HG02885 (cell line): Measurements from ENCODE around the gene BNC2.

Experiments
- ATAC-seq: cut with Tn5 transposase; IDR thresholded peaks from one replicate; pipeline ENCODE4 v1.9.1; 2021; ENCODE audit warnings: mild to moderate bottlenecking; ENCODE audit not compliant: unreplicated experiment, poor library complexity

The BNC2 gene

DNA sequence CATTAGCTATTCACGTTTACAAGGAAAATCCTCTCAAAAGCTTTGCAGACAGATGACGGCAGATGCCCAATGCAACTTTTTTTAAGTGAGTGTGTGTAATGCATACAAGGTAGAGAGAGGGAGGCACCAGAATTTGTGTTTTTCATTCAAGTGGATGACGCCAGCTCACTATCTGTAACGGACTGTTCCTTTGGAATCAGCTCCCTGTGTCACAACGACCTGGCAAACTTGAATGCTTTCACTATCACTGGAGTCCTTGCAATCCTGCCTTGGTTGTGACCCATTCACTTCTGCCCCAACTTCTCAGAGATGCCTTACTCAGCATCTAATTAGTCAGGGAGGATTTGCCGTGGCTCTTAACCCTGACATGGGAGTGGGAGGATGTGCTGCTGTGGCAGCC, 148.5 kb downstream of the BNC2 start:
- ATAC-seq: no peak

DNA sequence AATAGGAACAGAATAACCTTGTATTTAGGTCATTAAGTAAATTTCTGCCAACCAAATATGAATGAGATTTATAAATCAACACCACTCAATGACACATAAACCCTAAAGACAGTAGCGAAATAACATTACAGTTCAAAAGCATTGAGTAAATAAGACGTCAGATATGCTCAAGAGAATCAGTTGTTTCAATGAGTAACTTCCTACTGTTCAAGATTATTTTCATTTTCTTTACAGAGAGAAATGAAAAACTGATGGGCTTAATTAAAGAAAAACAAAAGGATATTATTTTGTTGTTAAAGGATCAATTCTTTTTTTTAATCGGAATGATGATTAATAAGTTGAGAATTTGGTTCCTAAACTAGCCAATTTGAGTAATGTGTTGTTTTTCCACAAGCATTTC, 150.1 kb downstream of the BNC2 start:
- no peak for ATAC-seq

DNA sequence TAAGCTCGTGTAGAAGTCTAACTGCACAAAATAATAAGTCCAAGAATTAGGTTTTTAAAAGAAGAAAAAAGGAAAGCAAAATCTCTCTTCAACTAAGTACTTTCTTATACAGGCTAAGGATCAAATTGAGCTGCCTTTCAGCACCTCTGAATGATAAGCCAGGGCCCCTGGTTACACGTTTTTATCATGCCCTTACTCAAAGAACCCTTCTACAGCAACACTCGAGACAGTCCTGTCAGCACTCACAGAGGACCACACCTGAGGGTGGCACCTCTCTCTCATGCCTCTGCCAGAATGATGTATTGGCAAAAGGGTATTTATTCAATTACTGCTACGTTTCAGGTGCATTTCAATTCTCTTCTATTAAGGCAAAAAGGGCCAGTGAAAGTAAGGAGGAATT, 150.5 kb downstream of the BNC2 start:
- no peak for ATAC-seq

DNA sequence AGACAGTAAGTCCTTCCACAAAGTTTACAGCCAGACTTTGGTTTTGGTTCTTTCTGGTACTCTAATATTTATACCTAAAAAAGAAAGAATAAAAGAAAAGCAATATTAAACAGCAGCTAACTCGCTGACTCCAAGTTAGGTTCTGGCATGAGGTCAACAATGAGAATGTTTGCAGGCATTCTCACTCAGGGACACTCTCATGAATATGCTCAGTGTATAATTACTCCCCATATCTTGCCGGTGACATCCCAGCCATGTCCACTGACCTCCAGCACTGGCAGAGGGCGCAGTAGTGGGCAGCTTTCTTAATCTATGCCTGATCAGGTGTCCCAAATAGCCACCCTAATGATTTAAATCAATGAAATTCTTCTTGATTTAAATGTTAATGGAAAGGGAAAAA, 151.5 kb downstream of the BNC2 start:
- ATAC-seq: no peak

DNA sequence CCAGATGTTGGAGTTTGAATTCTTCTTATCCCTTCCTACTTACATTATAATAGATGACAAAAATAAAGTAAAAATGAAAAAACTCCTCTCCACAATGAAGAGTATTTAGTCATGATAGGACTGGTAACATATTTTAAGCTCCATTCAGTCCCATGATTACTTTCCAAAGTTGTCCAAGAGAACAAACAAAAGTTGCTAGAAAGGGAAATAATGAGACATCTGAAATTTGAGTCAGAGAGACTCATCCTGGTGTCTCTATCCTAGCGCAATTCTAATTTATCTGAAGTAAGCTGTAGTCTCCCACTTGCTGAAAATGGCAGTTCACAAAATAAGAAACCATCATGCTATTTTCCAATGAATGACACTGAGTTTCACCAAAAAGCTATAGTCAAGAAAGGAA, 152.2 kb downstream of the BNC2 start:
- ATAC-seq: no peak

DNA sequence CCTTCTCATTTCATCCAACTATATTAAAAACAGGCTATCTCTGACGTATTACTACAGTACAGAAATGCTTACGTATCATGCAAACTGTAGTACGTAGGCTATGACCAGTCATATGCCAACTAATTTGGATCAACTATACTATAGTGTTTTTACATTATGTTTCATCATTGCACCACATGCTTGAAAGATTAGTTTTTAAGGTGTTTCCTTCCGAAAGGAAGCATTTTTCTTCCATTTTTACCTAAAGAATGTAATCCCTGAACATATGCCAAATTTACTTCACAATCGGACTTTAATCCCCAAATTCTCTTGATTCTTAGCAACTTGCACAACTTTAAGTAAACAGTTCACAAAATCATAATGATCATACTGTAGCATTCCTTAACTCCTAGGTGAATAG, 153.9 kb downstream of the BNC2 start:
- ATAC-seq: no peak

DNA sequence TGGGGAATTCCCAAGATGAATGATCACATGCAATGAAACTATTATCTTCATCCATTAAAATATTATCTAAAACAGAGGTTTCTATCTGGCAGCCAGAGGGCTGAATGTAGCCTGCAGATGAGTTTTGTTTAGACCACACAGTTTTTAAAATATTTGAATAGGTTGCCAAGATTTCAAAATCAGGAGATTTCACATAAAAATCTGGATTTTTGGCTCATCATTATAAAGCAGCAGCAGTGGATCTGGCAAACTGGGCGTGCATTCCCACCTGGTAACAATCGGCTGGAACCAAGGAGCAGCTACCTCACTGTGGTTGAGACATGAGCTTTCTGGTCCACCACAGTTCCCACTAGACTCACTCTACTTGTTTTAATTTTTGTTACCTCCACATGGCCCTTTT, 155.1 kb downstream of the BNC2 start:
- ATAC-seq: no peak

DNA sequence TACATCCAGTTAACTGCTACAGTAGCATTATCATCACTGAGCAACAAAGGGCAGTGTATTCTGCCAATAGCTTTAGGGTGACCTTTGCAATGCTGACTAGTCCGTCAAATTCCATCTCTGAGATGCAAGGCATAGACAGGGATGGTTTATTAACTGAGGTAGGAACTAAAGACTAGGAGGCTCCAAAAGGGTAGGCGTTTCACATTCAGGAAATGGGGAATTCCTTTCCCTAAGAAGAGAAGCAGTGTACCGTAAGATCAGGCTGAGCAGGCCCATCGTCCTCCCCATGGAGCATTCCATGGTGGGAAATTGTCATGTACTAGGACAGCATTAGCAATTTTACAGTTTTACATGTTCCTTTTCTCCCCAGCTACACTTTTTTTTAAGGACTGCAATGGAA, 157.7 kb downstream of the BNC2 start:
- ATAC-seq: no peak

DNA sequence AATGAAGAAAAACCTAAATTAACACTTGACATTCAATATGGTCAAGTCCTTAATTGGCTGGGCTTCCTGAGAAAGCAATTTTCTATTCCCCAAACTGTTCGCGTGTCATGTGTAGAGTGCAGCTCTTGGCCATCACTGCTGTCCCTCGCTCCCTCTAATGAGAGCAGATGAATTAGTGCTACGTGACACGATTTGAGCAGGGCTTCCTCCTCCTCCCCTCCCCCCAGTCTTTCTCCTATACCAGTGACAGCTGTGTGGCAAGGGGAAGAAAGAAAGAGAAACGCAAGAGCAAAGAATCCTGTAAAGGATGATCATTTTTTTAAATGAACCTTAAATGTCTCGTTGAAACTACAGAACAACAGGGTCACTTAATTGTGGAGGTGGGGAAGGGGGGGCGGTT, 159.6 kb downstream of the BNC2 start:
- ATAC-seq: no peak

DNA sequence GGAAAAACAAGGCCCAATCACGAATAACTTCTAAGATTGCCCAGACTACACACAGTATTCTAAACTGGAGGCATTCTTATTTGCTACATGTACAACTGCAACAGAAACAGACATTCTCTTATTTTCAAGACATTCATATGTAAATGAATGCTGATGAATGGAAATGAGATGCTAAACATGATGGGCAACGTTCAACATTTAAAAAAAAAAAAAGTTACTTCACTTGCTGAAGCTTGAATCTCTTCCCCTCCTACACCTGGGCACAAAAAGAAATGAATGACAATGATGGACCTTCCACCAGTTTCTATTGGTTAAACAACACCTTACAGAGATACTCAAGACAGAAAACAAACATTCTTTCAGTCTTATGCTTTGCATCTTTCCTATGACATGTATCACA, 160.5 kb downstream of the BNC2 start:
- ATAC-seq: no peak

DNA sequence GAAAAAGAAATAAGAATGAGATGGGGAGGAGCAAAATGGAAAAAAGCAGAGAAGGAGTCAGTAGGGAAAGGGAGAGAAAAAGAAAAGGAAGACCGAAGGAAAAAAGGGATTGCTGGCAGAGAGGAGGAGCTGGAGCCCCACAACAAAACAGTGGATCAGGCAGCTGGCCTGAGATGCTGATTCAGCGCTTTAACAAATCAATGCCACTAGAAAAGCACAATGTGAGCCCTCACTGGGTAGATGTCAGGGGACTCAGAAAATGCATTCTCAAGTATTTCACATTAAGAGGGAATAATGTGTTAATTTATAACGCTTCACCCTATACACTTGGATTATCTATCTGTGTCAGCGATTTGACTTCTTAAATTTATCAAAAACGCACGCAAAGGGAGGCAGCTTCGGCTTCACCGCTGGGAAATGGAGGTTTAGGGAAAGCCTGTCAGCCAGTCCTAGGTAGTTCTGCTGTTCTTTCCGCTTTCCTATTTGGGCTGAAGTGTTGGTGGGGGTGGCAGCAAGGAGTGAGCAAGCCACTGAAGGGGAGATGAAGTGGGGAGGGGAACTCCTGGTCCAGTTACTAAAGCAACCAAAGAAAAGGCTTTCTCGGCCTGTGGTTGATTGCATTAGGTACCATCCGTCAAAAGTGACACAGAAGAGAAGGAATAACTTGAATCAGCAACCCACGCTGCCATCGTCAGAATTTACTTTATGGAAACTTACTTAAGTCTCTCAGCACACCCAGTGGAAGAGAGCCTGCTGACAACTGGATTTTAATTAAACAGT, 161.6 kb downstream of the BNC2 start:
- ATAC-seq: no peak

DNA sequence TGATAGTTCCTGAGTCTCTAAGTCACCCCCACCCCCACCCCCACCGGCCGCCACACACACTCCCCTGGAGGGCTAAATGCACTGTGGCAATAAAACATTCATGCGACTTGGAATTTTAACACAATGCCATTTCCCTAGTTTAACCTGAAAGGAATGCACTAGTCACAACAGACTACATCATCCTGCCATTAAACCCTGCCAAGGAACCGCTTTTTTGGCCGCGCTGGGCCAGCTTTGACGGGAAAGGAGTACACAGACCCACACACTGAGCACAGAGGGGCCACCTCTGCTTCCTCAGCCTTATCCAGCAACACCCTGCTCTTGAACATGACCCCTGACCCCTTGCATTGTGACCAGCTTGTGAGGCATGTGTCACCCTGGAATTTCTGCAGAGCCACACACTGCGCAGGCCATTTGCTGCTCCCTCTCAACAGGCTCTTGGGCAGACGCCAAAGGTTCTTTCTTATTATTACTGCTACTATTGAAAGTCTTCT, 165.3 kb downstream of the BNC2 start:
- no peak for ATAC-seq

DNA sequence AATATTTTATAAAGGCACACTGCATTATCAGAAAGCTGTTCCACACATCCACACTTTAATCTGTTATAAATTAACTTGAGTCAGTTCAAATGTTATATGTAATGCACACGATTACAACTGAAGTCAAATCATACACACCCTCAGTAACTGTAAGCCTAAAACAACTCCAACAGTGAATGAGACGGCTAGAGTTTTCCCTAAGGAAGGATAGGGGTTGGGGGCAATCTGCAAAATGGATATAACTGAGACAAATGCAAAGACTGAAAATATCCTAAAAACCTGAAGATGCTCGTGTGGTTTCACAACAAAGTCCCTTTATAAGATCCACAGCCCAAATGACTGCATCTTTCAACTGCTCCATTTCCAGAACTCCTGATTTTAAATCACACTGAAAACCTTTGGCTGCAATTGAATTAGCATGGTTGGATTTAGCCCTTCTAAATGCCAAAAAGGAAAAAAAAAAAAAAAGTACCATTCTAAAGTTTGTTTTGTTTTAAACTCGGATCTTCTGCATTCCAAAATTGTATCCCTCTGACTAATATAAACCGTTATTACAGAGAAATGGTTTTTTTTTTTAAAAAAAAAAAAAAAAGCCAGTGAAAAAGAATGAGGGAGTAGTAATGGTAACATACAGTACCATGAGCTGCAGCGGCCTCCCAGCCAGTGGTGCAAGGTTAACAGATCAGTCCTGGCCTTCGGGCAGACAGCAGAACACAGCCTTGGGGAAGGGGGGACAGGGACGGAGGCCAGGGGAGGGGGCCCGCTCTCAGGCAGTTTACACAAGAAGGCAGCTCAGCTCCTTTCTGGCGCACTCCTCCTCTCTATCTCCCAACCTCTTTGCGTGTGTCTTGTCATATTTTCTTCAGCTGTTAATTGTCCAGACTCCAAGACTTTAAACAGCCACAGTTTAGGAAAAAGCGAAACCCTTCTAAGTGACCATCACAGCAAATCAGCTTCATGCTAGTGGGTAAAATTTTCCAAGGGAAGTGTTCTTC, 166.1 kb downstream of the BNC2 start:
- no peak for ATAC-seq

DNA sequence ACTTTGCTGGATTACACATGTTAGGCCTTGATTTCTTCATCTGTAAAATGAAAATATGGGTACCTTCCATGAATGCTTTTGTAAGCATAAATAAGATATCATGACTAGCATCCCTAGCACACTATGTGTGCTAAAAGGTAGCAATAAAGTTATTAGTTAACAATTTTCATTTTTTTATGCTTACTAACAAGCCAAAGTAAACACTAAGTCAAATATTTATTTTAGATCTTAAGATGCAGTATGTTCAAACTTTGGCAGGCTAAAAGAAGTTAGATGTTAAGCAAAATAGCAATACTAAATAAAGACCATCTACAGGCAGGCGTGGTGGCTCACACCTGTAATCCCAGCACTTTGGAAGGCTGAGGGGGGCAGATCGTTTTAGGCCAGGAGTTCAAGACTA, 169.1 kb downstream of the BNC2 start:
- ATAC-seq: no peak

DNA sequence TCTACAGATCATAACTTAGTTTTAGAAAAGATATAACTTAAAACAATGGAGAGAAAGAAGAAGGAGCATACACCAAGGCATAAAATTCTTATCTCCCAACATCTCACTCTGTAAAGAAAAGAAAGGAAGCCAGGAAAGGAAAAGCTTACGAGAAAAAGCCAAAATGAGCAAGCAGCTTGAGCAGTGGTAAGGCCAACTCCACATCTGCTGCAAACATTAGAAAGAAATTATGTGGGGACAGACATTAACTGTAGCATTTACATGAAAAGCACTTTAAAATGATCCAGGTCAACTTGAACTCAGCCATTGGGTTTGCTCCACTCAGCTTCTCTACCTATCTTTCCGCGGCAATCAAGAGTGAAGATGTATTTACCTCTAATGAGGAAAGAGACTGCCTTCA, 176.9 kb downstream of the BNC2 start:
- no peak for ATAC-seq

DNA sequence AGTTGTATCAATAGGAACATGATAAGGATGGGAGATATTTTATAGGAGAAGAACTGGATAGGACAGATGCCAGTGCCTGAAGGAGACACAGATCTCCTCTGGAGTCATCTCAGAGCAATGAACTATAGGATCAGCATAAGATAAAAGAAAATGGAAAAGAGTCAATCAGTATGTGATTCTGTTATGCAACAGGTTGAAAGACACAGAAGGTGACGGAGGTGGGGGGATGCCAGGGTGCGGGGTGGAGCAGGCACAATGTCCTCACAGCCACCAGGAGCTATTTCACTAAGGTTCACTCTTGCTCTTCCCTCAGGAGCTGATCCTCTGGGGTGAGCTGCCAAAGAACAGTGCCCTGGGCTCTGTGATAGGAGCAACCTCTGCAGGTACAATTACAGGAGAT, 179.8 kb downstream of the BNC2 start:
- no peak for ATAC-seq

DNA sequence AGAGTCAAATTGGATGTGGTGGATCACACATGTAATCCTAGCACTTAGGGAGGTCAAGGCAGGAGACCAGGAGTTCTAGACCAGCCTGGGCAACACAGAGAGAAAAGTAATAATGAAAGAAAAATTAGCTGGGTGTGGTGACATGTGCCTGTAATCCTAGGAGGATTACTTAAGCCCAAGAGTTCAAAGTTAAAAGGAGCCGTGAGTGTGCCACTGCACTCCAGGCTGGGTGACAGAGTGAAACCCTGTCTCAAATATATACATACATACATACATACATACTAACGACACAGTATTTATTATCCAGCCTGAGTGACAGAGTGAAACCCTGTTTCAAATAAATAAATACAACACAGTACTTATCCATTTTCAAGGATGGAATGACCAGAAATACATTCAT, 180.3 kb downstream of the BNC2 start:
- ATAC-seq: no peak

DNA sequence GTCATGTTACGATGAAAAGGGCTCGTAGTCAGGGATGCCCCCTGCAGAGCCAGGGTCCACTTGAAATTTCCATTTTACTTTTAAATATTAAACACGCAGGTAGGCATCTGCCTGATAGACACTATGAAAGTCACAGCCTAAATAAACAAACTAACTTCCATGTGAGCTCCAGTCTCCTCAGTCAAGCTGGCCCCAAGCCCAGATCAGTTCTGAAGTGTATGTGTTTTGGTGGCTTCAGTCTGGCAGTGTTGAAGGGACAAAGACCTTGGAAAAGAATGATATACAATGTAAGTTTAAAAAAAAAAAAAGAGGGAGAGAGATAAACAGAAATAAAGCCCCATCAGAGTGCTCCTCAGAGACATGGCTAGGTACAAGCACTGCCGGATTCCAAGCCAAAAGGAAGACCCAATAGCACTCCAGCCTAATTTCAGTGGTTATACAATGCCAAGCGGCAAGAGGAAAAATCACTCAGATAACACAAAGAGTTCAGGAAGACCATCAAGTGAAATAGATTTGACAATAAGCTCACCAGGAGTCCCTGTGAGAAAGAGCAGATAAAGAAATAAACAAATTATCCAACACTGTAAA, 181.0 kb downstream of the BNC2 start:
- ATAC-seq: no peak

DNA sequence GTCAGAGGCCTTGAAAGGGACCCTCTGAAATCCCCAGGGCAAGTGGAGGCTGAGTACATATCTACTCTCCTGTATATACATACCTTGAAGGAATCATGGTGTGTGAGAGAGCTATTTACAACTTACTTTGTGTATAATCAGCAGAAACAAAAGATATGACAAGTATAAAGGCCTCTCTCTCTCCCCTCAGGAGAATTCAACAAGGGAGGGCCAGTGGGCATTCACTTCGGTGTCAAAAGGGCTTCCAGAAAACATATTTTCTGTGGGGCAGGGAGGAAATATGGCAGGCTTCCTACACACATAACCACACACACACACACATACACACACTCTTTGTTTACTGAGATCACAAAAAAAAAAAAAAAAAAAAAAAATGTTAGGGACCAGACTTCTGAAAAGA, 181.7 kb downstream of the BNC2 start:
- no peak for ATAC-seq

DNA sequence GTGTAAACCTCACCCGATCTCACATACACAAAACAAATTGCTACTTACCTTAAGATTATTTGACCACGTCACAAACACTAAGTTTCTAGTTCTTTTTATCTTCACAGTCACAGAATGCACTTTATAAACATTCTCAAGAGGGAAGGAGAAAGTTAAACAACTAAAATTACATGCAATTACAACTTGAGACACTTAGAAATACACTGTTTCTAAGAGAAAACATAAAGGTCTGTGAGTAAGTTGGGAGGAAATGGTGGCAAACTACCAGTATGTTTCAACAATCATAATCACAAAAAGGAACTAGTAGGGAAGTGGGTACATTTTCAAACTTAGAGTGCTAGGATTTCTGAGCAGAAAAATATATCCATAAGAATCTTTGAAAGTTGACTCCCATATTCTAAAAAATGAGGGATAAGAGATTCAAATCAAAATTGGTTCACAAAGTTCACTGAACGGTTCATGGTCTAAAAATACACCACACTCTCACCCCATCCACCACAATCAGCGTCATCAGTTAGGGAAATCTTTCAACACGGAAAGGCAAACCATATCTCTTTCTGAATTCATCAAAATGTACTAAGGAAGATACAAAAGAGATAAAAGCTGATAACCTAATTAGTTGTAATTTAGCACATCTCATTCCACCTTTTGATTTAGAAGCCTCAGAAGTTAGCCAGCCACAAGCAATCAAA, 182.6 kb downstream of the BNC2 start:
- ATAC-seq: no peak
